ENCODE data around the gene TPCN1. TPM values are rescaled to one million over a fixed set of nuclear protein-coding genes. Genes with fewer than 3 reads are reported as not detected.

The TPCN1 gene
- total RNA-seq, 1 donor from 2014 or later: 56.3 TPM

DNA sequence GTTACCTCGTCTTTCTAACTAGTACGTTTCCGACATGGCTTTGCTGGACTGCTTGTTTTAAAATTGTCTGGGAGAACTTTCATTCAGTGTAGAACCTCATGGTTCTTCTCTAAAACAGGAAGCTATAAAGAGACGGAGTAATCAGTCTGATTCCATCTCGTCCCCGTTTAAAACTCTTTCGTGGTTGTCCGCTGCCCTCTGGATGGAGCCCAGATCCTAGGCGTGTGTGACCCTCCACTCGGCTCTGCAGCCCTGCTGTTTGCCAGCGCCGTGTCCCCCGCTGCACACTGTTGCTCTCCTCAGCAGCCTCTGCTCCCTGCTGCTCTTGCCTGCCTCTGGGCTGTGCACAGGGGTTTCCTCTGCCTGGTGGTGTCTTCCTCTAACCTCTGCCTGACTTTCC, 63.5 kb downstream of the TPCN1 start:
- no peaks in the 10 kb centered on the region for H3K9me3 ChIP-seq
- no peak overlapping the region for H3K4me3 ChIP-seq
- H3K27ac ChIP-seq: no peak overlapping the region
- intact Hi-C loops (cut with DNase I): no loop called here
- no peaks in the 10 kb centered on the region for H3K4me1 ChIP-seq
- H3K36me3 ChIP-seq: peaks cover 74 to 87% of the 10 kb centered on the region in 2 donors
- no peaks in the 10 kb centered on the region for H3K27me3 ChIP-seq
- TF ChIP-seq, protein P1, sequence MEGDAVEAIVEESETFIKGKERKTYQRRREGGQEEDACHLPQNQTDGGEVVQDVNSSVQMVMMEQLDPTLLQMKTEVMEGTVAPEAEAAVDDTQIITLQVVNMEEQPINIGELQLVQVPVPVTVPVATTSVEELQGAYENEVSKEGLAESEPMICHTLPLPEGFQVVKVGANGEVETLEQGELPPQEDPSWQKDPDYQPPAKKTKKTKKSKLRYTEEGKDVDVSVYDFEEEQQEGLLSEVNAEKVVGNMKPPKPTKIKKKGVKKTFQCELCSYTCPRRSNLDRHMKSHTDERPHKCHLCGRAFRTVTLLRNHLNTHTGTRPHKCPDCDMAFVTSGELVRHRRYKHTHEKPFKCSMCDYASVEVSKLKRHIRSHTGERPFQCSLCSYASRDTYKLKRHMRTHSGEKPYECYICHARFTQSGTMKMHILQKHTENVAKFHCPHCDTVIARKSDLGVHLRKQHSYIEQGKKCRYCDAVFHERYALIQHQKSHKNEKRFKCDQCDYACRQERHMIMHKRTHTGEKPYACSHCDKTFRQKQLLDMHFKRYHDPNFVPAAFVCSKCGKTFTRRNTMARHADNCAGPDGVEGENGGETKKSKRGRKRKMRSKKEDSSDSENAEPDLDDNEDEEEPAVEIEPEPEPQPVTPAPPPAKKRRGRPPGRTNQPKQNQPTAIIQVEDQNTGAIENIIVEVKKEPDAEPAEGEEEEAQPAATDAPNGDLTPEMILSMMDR (IDR thresholded peaks at IDR 0.05): no peak
- DNase-seq (ENCODE audit: low spot score in 2 of 2): no peak

DNA sequence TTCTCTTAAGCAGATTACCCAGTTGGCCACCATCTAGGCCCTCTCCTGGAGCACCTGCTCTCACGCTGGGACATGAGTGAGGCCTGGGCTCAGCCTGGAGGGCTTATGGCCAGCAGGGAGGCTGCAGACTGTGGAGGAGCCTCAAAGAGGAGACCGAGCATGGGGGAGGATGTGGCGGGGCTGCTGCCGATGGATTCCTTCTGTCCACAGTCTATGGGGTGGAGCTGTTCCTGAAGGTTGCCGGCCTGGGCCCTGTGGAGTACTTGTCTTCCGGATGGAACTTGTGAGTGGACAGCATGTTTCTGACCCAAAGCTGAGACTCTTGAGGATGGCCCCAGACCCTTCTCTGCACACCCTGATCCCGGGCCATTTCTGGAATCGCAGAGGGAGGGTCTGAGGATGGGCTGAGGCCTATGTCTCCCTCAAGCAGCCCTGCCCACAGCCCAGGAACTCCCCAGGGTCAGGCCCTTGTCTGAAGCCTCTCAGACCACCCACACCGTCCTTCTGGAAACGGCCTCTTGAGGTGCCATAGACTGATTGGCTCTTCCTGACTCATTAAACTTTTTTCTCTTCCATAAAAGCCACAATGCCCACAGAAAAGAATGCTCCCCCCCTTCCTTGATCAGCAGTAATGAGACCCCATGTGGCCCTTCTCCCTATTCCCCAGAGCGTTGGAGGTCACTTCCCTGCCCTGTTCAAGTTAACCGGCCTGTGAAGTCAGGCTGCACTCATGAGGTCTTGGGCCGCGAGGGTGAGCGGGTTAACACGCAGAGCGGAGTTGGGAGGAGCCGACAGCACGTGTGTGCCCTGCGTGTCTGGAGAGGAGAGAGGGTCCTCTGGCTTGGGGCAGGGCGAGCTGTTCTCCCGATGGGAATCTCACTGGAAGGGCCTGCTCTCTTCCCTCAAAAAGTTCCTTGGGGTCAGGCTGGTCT, 64.7 kb downstream of the TPCN1 start:
- peaks cover 74 to 89% of the 10 kb centered on the region in 2 donors for H3K36me3 ChIP-seq
- H3K4me1 ChIP-seq: no peaks in the 10 kb centered on the region
- no peak overlapping the region for H3K4me3 ChIP-seq
- H3K27me3 ChIP-seq: no peaks in the 10 kb centered on the region
- no peaks in the 10 kb centered on the region for H3K9me3 ChIP-seq
- no peak for DNase-seq (ENCODE audit: low spot score in 2 of 2)
- TF ChIP-seq, protein P1 (IDR thresholded peaks at IDR 0.05): no peak
- intact Hi-C loops (cut with DNase I): no loop called here
- no peak overlapping the region for H3K27ac ChIP-seq

DNA sequence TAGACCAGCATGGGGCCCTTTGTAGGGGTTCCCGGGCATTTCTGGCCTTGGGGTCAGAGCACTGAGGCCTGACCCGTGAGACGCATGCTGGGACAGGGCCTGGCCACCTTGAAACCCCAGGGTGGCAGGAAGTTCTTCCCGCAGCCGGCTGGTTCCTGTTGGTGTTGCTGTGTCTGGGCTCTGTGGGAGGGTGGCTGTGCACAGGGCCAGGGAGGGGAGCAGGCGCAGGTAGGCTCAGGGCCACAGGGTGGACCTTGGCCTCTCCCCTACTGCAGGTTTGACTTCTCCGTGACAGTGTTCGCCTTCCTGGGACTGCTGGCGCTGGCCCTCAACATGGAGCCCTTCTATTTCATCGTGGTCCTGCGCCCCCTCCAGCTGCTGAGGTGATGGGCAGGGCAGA, 65.4 kb downstream of the TPCN1 start:
- Histone ChIP-seq H3K36me3 (peaks cover 80 to 90% of the 10 kb centered on the region in 2 donors), H3K9me3 (no peaks in the 10 kb centered on the region), H3K27me3 (no peaks in the 10 kb centered on the region), H3K4me1 (no peaks in the 10 kb centered on the region), H3K4me3 (no peak overlapping the region), H3K27ac (no peak overlapping the region)
- intact Hi-C loops (cut with DNase I): no loop called here
- TF ChIP-seq, protein P1 (IDR thresholded peaks at IDR 0.05): no peak
- no peak for DNase-seq (ENCODE audit: low spot score in 2 of 2)

DNA sequence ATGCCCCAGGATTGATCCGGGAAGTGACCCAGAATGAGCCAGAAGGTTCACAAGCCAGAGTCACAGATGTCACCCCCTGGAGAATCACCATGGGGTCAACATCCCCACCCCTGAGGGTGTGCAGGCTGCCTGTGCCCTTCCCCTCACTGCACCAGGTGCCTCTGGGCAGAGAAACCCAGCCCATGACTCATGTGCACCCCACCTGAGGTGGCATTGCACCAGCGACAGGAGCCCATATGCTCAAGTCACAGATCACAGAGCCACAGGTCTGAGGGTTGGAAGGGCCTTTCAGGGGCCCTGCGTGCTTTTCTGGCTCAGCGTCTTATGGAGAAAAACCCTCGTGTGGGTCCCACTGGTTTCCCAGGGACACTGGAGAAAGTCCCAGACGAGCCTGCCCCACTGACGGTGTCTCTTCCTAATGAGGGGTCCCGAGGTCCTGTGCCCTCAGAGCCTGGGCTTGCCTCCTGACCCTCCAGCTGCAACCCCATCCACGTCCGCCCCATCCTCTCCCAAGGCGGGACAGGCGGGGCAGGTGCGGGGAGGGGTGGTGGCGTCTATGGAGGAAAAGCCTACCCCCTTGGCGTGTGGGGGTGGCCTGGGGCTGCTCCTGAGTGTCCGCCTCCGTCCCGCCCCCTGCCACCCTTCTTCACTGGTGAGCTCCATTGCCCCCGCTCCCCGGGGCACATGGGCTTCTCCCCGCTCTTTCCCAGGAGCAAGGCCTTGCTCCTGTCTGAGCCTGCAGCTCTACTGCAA, 66.1 kb downstream of the TPCN1 start:
- intact Hi-C loops (cut with DNase I): no loop called here
- DNase-seq (ENCODE audit: low spot score in 2 of 2): no peak
- Histone ChIP-seq H3K9me3 (no peaks in the 10 kb centered on the region), H3K4me3 (no peak overlapping the region), H3K27me3 (no peaks in the 10 kb centered on the region), H3K4me1 (no peaks in the 10 kb centered on the region), H3K36me3 (peaks cover 84 to 96% of the 10 kb centered on the region in 2 donors), H3K27ac (no peak overlapping the region)
- TF ChIP-seq, protein P1 (IDR thresholded peaks at IDR 0.05): no peak

DNA sequence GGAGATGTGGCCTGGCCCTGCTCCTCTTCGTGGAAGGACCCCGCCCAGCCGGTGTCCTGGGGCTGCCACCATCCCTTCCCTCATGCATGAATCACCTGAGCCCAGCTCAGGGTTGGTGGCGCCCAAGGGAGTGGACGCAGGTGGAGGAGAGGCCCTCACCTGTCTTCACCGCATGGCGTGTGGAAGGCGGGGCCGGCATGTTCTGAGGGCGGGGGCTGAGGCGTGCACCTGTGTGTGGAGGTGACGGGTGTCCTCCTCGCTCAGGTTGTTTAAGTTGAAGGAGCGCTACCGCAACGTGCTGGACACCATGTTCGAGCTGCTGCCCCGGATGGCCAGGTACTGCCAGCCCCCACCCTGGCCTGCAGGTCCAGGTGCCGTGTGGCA, 66.6 kb downstream of the TPCN1 start:
- TF ChIP-seq, protein P1 (IDR thresholded peaks at IDR 0.05): no peak

More for the DNA sequence above, 66.6 kb downstream of the TPCN1 start:
- H3K4me1 ChIP-seq: no peaks in the 10 kb centered on the region
- intact Hi-C loops (cut with DNase I): no loop called here
- H3K36me3 ChIP-seq: peaks cover 89 to 99% of the 10 kb centered on the region in 2 donors
- H3K9me3 ChIP-seq: no peaks in the 10 kb centered on the region
- no peak for DNase-seq (ENCODE audit: low spot score in 2 of 2)
- no peak overlapping the region for H3K27ac ChIP-seq
- no peaks in the 10 kb centered on the region for H3K27me3 ChIP-seq
- H3K4me3 ChIP-seq: no peak overlapping the region

All from ascending aorta (tissue), 2 donors.